Measurements from ENCODE around the gene ATP5PD. TPM values are rescaled to one million over a fixed set of nuclear protein-coding genes. Genes with fewer than 3 reads are reported as not detected.

Gene ATP5PD
- total and polyA plus RNA-seq, 2 of the 13 experiments (the other 11 are each of a cell fraction or from before 2014, with no cell fraction given), result 158 to 428 TPM

GRCh38 chr17:75096082-75096625, 49.4 kb upstream of the ATP5PD start (continued):
- TF ChIP-seq ZEB1 (IDR thresholded peaks at IDR 0.05; ENCODE audit: insufficient replicate concordance, low read depth) (no peak), IRF1 (CRISPR knock-in tag; IDR thresholded peaks at IDR 0.05; ENCODE audit: low read depth) (no peak), CENPT (CRISPR knock-in tag; IDR thresholded peaks at IDR 0.05; ENCODE audit: low read depth) (no peak), REPIN1 (CRISPR knock-in tag; IDR thresholded peaks at IDR 0.05; ENCODE audit: borderline replicate concordance, low read depth) (no peak), ATF2 (CRISPR knock-in tag; IDR thresholded peaks at IDR 0.05) (no peak), TOE1 (CRISPR knock-in tag; IDR thresholded peaks at IDR 0.05) (no peak), KAT7 (CRISPR knock-in tag; IDR thresholded peaks at IDR 0.05; ENCODE audit: borderline replicate concordance) (no peak), ZNF274 (CRISPR knock-in tag; IDR thresholded peaks at IDR 0.05) (no peak), ZNF124 (CRISPR knock-in tag; IDR thresholded peaks at IDR 0.05) (no peak), MXD1 (CRISPR knock-in tag; IDR thresholded peaks at IDR 0.05) (no peak), ZFP90 (CRISPR knock-in tag; IDR thresholded peaks at IDR 0.05; ENCODE audit: borderline replicate concordance) (peak; percentile 79; the same call in 1 of the 2 replicates)
- TF ChIP-seq, protein P1, sequence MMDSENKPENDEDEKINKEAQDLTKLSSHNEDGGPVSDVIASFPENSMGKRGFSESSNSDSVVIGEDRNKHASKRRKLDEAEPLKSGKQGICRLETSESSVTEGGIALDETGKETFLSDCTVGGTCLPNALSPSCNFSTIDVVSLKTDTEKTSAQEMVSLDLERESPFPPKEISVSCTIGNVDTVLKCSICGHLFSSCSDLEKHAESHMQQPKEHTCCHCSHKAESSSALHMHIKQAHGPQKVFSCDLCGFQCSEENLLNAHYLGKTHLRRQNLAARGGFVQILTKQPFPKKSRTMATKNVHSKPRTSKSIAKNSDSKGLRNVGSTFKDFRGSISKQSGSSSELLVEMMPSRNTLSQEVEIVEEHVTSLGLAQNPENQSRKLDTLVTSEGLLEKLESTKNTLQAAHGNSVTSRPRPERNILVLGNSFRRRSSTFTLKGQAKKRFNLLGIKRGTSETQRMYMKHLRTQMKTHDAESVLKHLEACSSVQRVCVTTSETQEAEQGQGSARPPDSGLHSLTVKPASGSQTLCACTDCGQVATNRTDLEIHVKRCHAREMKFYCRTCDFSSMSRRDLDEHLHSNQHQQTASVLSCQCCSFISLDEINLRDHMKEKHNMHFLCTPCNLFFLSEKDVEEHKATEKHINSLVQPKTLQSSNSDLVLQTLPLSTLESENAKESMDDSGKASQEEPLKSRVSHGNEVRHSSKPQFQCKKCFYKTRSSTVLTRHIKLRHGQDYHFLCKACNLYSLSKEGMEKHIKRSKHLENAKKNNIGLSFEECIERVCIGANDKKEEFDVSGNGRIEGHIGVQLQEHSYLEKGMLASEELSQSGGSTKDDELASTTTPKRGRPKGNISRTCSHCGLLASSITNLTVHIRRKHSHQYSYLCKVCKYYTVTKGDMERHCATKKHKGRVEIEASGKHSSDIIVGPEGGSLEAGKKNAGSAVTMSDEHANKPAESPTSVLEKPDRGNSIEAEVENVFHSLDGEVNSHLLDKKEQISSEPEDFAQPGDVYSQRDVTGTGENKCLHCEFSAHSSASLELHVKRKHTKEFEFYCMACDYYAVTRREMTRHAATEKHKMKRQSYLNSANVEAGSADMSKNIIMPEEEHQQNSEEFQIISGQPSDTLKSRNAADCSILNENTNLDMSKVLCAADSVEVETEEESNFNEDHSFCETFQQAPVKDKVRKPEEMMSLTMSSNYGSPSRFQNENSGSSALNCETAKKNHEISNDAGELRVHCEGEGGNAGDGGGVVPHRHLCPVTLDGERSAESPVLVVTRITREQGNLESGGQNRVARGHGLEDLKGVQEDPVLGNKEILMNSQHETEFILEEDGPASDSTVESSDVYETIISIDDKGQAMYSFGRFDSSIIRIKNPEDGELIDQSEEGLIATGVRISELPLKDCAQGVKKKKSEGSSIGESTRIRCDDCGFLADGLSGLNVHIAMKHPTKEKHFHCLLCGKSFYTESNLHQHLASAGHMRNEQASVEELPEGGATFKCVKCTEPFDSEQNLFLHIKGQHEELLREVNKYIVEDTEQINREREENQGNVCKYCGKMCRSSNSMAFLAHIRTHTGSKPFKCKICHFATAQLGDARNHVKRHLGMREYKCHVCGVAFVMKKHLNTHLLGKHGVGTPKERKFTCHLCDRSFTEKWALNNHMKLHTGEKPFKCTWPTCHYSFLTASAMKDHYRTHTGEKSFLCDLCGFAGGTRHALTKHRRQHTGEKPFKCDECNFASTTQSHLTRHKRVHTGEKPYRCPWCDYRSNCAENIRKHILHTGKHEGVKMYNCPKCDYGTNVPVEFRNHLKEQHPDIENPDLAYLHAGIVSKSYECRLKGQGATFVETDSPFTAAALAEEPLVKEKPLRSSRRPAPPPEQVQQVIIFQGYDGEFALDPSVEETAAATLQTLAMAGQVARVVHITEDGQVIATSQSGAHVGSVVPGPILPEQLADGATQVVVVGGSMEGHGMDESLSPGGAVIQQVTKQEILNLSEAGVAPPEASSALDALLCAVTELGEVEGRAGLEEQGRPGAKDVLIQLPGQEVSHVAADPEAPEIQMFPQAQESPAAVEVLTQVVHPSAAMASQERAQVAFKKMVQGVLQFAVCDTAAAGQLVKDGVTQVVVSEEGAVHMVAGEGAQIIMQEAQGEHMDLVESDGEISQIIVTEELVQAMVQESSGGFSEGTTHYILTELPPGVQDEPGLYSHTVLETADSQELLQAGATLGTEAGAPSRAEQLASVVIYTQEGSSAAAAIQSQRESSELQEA (CRISPR knock-in tag; IDR thresholded peaks at IDR 0.05; ENCODE audit: not compliant biosample characterization), result no peak
- TF ChIP-seq, protein P2, sequence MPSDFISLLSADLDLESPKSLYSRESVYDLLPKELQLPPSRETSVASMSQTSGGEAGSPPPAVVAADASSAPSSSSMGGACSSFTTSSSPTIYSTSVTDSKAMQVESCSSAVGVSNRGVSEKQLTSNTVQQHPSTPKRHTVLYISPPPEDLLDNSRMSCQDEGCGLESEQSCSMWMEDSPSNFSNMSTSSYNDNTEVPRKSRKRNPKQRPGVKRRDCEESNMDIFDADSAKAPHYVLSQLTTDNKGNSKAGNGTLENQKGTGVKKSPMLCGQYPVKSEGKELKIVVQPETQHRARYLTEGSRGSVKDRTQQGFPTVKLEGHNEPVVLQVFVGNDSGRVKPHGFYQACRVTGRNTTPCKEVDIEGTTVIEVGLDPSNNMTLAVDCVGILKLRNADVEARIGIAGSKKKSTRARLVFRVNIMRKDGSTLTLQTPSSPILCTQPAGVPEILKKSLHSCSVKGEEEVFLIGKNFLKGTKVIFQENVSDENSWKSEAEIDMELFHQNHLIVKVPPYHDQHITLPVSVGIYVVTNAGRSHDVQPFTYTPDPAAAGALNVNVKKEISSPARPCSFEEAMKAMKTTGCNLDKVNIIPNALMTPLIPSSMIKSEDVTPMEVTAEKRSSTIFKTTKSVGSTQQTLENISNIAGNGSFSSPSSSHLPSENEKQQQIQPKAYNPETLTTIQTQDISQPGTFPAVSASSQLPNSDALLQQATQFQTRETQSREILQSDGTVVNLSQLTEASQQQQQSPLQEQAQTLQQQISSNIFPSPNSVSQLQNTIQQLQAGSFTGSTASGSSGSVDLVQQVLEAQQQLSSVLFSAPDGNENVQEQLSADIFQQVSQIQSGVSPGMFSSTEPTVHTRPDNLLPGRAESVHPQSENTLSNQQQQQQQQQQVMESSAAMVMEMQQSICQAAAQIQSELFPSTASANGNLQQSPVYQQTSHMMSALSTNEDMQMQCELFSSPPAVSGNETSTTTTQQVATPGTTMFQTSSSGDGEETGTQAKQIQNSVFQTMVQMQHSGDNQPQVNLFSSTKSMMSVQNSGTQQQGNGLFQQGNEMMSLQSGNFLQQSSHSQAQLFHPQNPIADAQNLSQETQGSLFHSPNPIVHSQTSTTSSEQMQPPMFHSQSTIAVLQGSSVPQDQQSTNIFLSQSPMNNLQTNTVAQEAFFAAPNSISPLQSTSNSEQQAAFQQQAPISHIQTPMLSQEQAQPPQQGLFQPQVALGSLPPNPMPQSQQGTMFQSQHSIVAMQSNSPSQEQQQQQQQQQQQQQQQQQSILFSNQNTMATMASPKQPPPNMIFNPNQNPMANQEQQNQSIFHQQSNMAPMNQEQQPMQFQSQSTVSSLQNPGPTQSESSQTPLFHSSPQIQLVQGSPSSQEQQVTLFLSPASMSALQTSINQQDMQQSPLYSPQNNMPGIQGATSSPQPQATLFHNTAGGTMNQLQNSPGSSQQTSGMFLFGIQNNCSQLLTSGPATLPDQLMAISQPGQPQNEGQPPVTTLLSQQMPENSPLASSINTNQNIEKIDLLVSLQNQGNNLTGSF (CRISPR knock-in tag; IDR thresholded peaks at IDR 0.05), result no peak
